Measurements from ENCODE around the gene AP2B1. TPM values are rescaled to one million over a fixed set of nuclear protein-coding genes. Genes with fewer than 3 reads are reported as not detected.

AP2B1 gene
- total and polyA plus RNA-seq, 10 donors, result 16.7 to 144 (median 90.7) TPM

DNA sequence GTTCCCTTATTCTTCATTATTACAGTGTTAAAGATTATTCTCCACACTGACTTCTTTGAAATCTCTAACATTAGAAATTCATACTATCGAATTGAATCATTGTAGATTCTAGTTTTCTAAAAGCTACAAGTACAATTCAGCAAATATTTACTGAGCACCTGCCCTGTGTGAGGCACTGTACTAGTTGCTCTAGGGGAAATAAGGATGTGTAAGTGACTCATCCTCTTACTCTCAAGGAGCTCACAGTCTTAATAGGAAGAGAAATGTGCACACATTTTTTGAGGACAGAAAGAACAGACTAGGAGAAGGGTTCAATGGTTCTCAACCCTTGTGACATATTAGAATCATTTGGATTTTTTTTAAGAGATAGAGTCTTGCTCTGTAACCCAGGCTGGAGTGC lies 42.0 kb upstream of the AP2B1 start:
- H3K36me3 ChIP-seq, result no peaks in the 10 kb centered on the region
- peaks cover 10 to 49% (median 31%) of the 10 kb centered on the region in 6 donors for H3K4me1 ChIP-seq
- no peak for DNase-seq
- H3K27me3 ChIP-seq (replicated peaks in 1 of 7), result no peaks in the 10 kb centered on the region
- H3K27ac ChIP-seq, result no peak overlapping the region
- intact Hi-C loops (cut with DNase I; ENCODE audit: low total_unique reads), result no loop called here
- TF ChIP-seq POLR2AphosphoS5 (IDR thresholded peaks at IDR 0.05), result no peak
- TF ChIP-seq, protein P1, sequence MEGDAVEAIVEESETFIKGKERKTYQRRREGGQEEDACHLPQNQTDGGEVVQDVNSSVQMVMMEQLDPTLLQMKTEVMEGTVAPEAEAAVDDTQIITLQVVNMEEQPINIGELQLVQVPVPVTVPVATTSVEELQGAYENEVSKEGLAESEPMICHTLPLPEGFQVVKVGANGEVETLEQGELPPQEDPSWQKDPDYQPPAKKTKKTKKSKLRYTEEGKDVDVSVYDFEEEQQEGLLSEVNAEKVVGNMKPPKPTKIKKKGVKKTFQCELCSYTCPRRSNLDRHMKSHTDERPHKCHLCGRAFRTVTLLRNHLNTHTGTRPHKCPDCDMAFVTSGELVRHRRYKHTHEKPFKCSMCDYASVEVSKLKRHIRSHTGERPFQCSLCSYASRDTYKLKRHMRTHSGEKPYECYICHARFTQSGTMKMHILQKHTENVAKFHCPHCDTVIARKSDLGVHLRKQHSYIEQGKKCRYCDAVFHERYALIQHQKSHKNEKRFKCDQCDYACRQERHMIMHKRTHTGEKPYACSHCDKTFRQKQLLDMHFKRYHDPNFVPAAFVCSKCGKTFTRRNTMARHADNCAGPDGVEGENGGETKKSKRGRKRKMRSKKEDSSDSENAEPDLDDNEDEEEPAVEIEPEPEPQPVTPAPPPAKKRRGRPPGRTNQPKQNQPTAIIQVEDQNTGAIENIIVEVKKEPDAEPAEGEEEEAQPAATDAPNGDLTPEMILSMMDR (IDR thresholded peaks at IDR 0.05 in 8 of 11, conservative IDR thresholded peaks at IDR 0.05 in 3 of 11), result no peak
- no peak for TF ChIP-seq POLR2A (IDR thresholded peaks at IDR 0.05)
- 40 to 100% (median 92%) methylated on average over 1 of the region's 1 CpG for WGBS, 5 donors
- H3K4me3 ChIP-seq, result no peak overlapping the region
- no peaks in the 10 kb centered on the region for H3K9me3 ChIP-seq

DNA sequence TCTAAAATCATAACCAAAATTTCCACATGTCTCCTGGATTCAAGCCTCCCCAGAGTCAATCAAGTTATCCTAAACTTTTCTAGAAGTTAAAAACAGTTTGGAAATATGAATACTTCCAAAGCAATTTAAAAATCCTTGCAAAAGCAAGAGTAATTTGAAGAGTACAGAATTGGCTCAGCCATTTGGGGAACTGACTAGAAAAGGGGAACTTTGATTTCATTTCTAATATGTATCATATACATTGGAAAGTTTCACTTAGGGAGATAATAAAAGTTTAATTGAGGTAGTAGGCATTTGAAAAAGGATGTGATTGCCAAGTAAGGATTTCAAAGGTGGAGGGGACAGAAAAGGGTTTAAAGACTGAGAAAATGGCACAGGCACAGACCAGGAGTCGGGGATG lies 40.6 kb upstream of the AP2B1 start:
- Histone ChIP-seq H3K9me3 (no peaks in the 10 kb centered on the region), H3K27me3 (replicated peaks in 1 of 7) (no peaks in the 10 kb centered on the region), H3K4me1 (peaks cover 8 to 39% (median 23%) of the 10 kb centered on the region in 6 donors), H3K4me3 (no peak overlapping the region), H3K27ac (no peak overlapping the region), H3K36me3 (no peaks in the 10 kb centered on the region)
- DNase-seq, result no peak
- intact Hi-C loops (cut with DNase I; ENCODE audit: low total_unique reads), result no loop called here
- 73 to 83% (median 81%) methylated on average over 1 of the region's 1 CpG for WGBS, 5 donors
- TF ChIP-seq POLR2A (IDR thresholded peaks at IDR 0.05) (no peak), POLR2AphosphoS5 (IDR thresholded peaks at IDR 0.05) (no peak)
- TF ChIP-seq, protein P1 (IDR thresholded peaks at IDR 0.05 in 8 of 11, conservative IDR thresholded peaks at IDR 0.05 in 3 of 11), result no peak

DNA sequence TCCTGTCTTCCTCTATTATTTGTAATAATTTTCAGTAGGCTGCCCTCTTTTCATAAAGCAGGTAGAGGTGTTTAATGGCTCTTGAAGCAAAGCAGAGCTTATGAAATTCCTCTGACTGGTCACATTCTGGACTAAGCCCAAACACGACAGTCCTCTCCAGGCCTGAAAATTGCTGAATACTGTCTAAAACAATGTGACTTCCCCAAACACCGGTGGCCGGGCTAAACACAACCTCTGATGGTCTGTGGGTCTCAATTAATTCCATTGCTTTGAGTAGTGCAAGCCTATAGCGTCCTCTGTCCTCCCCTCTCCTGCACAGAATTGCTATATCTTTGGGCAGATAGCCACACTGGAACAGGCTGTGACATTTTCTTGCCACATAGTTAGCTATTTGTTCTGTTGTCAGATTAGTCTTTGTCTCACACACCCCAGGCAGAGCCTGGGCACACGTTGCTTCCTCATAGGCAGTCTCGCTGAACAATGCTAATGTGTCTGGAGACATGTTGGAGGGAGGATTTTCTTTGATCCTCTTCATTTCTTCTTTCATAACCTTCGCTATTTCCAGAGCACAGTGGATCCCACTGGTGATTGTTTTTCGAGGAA lies 38.8 kb upstream of the AP2B1 start:
- WGBS, 5 donors, result 80 to 87% (median 81%) methylated on average over 8 of the region's 8 CpGs
- DNase-seq, result no peak
- H3K36me3 ChIP-seq, result no peaks in the 10 kb centered on the region
- H3K27me3 ChIP-seq (replicated peaks in 1 of 7), result no peaks in the 10 kb centered on the region
- TF ChIP-seq POLR2AphosphoS5 (IDR thresholded peaks at IDR 0.05), result no peak
- TF ChIP-seq, protein P1 (IDR thresholded peaks at IDR 0.05 in 8 of 11, conservative IDR thresholded peaks at IDR 0.05 in 3 of 11), result no peak
- intact Hi-C loops (cut with DNase I; ENCODE audit: low total_unique reads), result no loop called here
- H3K9me3 ChIP-seq, result no peaks in the 10 kb centered on the region
- peak overlapping the region in 3 of 8 donors; percentile 11 to 22 (median 21) for H3K27ac ChIP-seq
- H3K4me1 ChIP-seq, result peaks cover 0 to 20% (median 6%) of the 10 kb centered on the region in 6 donors
- H3K4me3 ChIP-seq, result no peak overlapping the region

- no peaks in the 10 kb centered on the region for H3K9me3 ChIP-seq
- H3K4me1 ChIP-seq, result peaks cover 0 to 14% (median under 1%) of the 10 kb centered on the region in 6 donors
- no peak for DNase-seq
- intact Hi-C loops (cut with DNase I; ENCODE audit: low total_unique reads), result no loop called here
- H3K27ac ChIP-seq, result no peak overlapping the region
- H3K4me3 ChIP-seq, result no peak overlapping the region
- H3K27me3 ChIP-seq (replicated peaks in 1 of 7), result no peaks in the 10 kb centered on the region
- WGBS, 5 donors, result 88 to 96% (median 95%) methylated on average over 1 of the region's 1 CpG
- no peaks in the 10 kb centered on the region for H3K36me3 ChIP-seq
- TF ChIP-seq POLR2A (IDR thresholded peaks at IDR 0.05), result no peak
- TF ChIP-seq, protein P1 (IDR thresholded peaks at IDR 0.05 in 8 of 11, conservative IDR thresholded peaks at IDR 0.05 in 3 of 11), result no peak
- TF ChIP-seq POLR2AphosphoS5 (IDR thresholded peaks at IDR 0.05), result no peak
Observed at GRCh38 chr17:35548978-35549377, 38.1 kb upstream of the AP2B1 start.

All from spleen (tissue), 11 donors.